A673 (cell line): Measurements from ENCODE around the gene FYCO1. TPM values are rescaled to one million over a fixed set of nuclear protein-coding genes. Genes with fewer than 3 reads are reported as not detected.

Experiments
- BruUV-seq: library from RNA; stranded (reverse); fragments of 400-500 nt; replicated peaks from 2 replicates; lab custom pipeline; 2021; lab: Mats Ljungman, UMichigan
- CTCF ChIA-PET: fragments of 300-600 bp; sonication (Branson Sonifier 250); formaldehyde crosslinking; loops from one replicate; lab custom pipeline; 2022; ENCODE audit warnings: antibody characterized with exemption; lab: Charles Lee
- POLR2A ChIA-PET: fragments of 300-600 bp; sonication (Branson Sonifier 250); formaldehyde crosslinking; loops from one replicate; lab custom pipeline; 2022; ENCODE audit warnings: antibody characterized with exemption; ENCODE audit not compliant: low non-redundant PET; lab: Charles Lee
- DNase-seq: peaks from one replicate; pipeline ENCODE4 v3.0.0-alpha.2; 2015; ENCODE audit warnings: low spot score
- H3K27ac ChIP-seq: fragments of 200-600 bp; sonication (generic); 2 replicates; pipeline ENCODE4 v1.5.1; 2016; ENCODE audit warnings: mixed run types, low read depth, mild to moderate bottlenecking, mixed read lengths, antibody characterized with exemption, low read length; ENCODE audit not compliant: poor library complexity, severe bottlenecking
- H3K27me3 ChIP-seq: fragments of 200-600 bp; sonication (generic); replicated peaks from 2 replicates; pipeline ENCODE4 v1.6.1; 2017; ENCODE audit warnings: mixed run types, low read depth, mild to moderate bottlenecking, mixed read lengths, antibody characterized with exemption, low read length; ENCODE audit not compliant: insufficient read depth, poor library complexity
- H3K36me3 ChIP-seq: fragments of 200-600 bp; sonication (generic); 2 replicates; pipeline ENCODE4 v1.6.1; 2016; ENCODE audit warnings: mixed run types, mild to moderate bottlenecking, mixed read lengths, antibody characterized with exemption, low read length; ENCODE audit not compliant: insufficient read depth, poor library complexity, severe bottlenecking
- H3K4me1 ChIP-seq: fragments of 200-600 bp; sonication (generic); 2 replicates; pipeline ENCODE4 v1.6.1; 2017; ENCODE audit warnings: mixed run types, mild to moderate bottlenecking, mixed read lengths, antibody characterized with exemption, low read length; ENCODE audit not compliant: insufficient read depth, poor library complexity, severe bottlenecking
- H3K4me3 ChIP-seq: fragments of 200-600 bp; sonication (generic); 2 replicates; pipeline ENCODE4 v1.5.1; 2016; ENCODE audit warnings: low read depth, mixed run types, mild to moderate bottlenecking, mixed read lengths, low read length; ENCODE audit not compliant: poor library complexity, severe bottlenecking
- H3K9me3 ChIP-seq: fragments of 200-600 bp; sonication (generic); 2 replicates; pipeline ENCODE4 v1.6.1; 2016; ENCODE audit warnings: mixed run types, low read depth, mild to moderate bottlenecking, mixed read lengths, antibody characterized with exemption, low read length; ENCODE audit not compliant: poor library complexity, severe bottlenecking
- EZH2 ChIP-seq: fragments of 200-600 bp; sonication (generic); IDR thresholded peaks from 2 replicates; pipeline ENCODE4 v1.6.1; 2017; ENCODE audit warnings: borderline replicate concordance, low read depth, mild to moderate bottlenecking, mixed read lengths, antibody characterized with exemption, low read length; ENCODE audit not compliant: poor library complexity, severe bottlenecking
- intact Hi-C: fragments of 100-400 bp; cut with micrococcal nuclease; formaldehyde crosslinking; loops from one replicate; pipeline ENCODE4 v1.10.0; 2022; ENCODE audit not compliant: unreplicated experiment
- total RNA-seq: library from RNA; stranded (reverse); gene quantifications from 2 replicates; pipeline ENCODE4 v1.2.3, GENCODE V29; 2021
- TF ChIP-seq, protein P1 (sequence below): fragments of 300-800, 200-600 bp; sonication (generic); conservative IDR thresholded peaks from 2 replicates; pipeline ENCODE4 v1.5.1; 2017; ENCODE audit warnings: low read depth, mild to moderate bottlenecking, antibody characterized with exemption, low read length, moderate library complexity, mixed read lengths

Gene FYCO1
- total RNA-seq, 1 experiment from 2014 or later: 7.4 TPM

DNA sequence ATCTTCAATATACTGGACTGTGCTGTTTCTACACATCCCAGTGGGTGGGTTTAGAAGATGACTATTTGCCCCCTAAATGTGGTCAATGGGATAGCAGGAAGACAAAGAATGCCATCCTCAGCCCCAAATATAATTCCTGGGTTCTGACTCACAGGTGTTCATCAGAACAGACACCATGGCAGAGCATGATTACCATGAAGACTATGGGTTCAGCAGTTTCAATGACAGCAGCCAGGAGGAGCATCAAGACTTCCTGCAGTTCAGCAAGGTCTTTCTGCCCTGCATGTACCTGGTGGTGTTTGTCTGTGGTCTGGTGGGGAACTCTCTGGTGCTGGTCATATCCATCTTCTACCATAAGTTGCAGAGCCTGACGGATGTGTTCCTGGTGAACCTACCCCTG, 49.3 kb downstream of the FYCO1 start:
- intact Hi-C loops: no loop called here
- Histone ChIP-seq H3K9me3 (no peaks in the 10 kb centered on the region), H3K4me3 (no peak overlapping the region), H3K4me1 (no peaks in the 10 kb centered on the region), H3K27me3 (no peaks in the 10 kb centered on the region), H3K36me3 (no peaks in the 10 kb centered on the region), H3K27ac (no peak overlapping the region)
- CTCF ChIA-PET: no interaction called here
- no peak for DNase-seq
- POLR2A ChIA-PET: no interaction called here
- no peak for TF ChIP-seq EZH2
- TF ChIP-seq, protein P1, sequence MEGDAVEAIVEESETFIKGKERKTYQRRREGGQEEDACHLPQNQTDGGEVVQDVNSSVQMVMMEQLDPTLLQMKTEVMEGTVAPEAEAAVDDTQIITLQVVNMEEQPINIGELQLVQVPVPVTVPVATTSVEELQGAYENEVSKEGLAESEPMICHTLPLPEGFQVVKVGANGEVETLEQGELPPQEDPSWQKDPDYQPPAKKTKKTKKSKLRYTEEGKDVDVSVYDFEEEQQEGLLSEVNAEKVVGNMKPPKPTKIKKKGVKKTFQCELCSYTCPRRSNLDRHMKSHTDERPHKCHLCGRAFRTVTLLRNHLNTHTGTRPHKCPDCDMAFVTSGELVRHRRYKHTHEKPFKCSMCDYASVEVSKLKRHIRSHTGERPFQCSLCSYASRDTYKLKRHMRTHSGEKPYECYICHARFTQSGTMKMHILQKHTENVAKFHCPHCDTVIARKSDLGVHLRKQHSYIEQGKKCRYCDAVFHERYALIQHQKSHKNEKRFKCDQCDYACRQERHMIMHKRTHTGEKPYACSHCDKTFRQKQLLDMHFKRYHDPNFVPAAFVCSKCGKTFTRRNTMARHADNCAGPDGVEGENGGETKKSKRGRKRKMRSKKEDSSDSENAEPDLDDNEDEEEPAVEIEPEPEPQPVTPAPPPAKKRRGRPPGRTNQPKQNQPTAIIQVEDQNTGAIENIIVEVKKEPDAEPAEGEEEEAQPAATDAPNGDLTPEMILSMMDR: no peak
- BruUV-seq: no TSS peak

DNA sequence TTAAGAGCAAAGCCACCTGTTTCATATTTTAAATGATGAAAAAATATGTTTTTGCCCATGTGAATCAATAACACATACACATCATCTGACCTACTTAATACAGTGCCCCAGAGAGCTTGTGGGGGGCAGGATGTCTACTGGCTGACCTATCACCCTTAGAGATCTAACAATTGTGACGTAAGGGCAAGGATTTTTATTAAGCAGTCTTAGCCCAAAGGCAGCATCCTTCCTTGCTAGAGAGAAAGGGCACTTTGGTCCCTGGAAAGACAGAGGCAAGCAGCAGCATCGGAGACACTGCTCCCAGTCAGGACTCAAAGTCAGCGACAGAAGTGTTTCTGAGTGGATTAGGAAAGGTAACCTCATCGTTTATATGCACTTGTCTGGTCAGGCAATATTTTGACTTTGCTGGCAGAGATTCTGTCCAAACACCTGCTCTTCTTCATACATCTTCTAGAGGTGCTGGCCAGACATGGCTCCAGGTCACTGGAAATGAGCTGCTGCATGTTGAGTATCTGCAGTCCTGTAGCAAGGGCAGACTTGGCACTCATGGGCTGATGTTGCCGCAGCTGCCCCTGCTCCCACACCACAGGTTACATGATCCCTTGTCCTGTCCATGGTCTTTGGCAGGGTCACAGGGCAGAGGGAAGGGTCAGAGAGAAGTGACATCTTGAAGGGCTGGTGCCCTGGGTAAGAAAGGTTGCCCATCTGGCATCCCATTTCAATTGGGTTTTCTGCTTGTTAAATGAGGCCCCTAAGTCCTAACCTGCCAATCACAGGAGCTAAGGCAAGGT, 50.6 kb downstream of the FYCO1 start:
- no peaks in the 10 kb centered on the region for H3K9me3 ChIP-seq
- no peaks in the 10 kb centered on the region for H3K36me3 ChIP-seq
- TF ChIP-seq EZH2: no peak
- TF ChIP-seq, protein P1: no peak
- DNase-seq: no peak
- no peaks in the 10 kb centered on the region for H3K4me1 ChIP-seq
- POLR2A ChIA-PET: no interaction called here
- no peaks in the 10 kb centered on the region for H3K27me3 ChIP-seq
- CTCF ChIA-PET: no interaction called here
- intact Hi-C loops: no loop called here
- H3K4me3 ChIP-seq: no peak overlapping the region
- H3K27ac ChIP-seq: no peak overlapping the region
- no TSS peak for BruUV-seq

DNA sequence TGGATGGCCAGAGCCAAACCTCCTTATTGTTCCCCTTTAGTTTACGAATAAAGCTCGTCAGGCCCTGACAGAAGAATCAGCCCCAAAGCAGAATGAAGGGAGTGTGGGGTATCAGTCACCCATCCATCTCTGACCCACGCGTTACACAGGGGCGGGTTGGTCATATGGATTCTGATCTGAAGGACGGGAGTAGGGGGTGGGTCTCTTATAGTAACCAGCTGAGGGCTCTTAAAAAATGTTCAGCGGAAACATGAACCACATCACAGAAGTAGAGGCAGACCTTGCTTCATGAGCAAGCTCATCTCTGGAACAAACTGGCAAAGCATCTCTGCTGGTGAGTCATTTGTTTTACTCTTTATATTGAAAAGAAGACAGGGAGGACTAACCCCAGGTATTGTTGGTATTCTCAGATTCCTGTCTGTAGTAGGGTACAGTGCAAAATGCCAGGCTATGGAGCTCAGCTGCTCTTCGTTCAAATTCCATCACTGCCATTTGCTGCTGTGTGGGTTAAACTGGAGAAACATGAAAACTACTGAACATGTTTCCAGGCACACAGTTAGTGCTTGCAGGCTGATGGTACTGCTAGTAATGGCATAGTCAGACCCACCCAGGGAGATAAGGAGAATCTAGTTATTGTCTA, 52.3 kb downstream of the FYCO1 start, which contains the start of gene CXCR6:
Gene CXCR6, plus strand, starts transcription at position 258 of the 640 bp plus-strand sequence. CDS start 3,018 bp downstream, outside the sequence.
- intact Hi-C loops: no loop called here
- Histone ChIP-seq H3K9me3 (no peaks in the 10 kb centered on the region), H3K4me1 (no peaks in the 10 kb centered on the region), H3K36me3 (no peaks in the 10 kb centered on the region), H3K27me3 (no peaks in the 10 kb centered on the region), H3K27ac (no peak within 1 kb of the TSS), H3K4me3 (no peak within 1 kb of the TSS)
- ChIA-PET CTCF (no interaction called here), POLR2A (no interaction called here)
- TF ChIP-seq EZH2: no peak
- TF ChIP-seq, protein P1: no peak
- DNase-seq: no peak
- no TSS peak for BruUV-seq
